Measurements from ENCODE around the gene TOM1L2. TPM values are rescaled to one million over a fixed set of nuclear protein-coding genes. Genes with fewer than 3 reads are reported as not detected.
"Not testable (repeated sequence)": the region's sequence is repeated elsewhere in the genome, so short reads cannot be mapped to it uniquely, and the experiment has no call there.

Gene TOM1L2
- total RNA-seq, 1 experiment from 2014 or later = 6.4 TPM

- H3K27ac ChIP-seq (ENCODE audit: low read length) = no peak overlapping the region
- no peaks in the 10 kb centered on the region for H3K4me1 ChIP-seq (ENCODE audit: low read length)
- no peaks in the 10 kb centered on the region for H3K36me3 ChIP-seq (ENCODE audit: insufficient read depth, low read length)
- no peaks in the 10 kb centered on the region for H3K9me2 ChIP-seq (replicated peaks; ENCODE audit: insufficient read depth, low read length)
- H3K4me2 ChIP-seq (ENCODE audit: low read depth, low read length, poor library complexity, severe bottlenecking) = no peak overlapping the region
- H3K9me3 ChIP-seq (ENCODE audit: low read length) = no peaks in the 10 kb centered on the region
- H3K27me3 ChIP-seq (ENCODE audit: low read length) = no peaks in the 10 kb centered on the region
- no peaks in the 10 kb centered on the region for H3K79me2 ChIP-seq (ENCODE audit: low read length)
- H2AFZ ChIP-seq (ENCODE audit: low read length) = no peak overlapping the region
- no peak overlapping the region for H3K4me3 ChIP-seq (ENCODE audit: low read length)
- peaks cover 5% of the 10 kb centered on the region; the same call in 1 of the 2 replicates for H4K20me1 ChIP-seq (ENCODE audit: insufficient read depth, low read depth, low read length)
- peak; percentile 86 for DNase-seq
- no peak overlapping the region for H3K9ac ChIP-seq (ENCODE audit: low read length)
These were observed 52.8 kb downstream of the TOM1L2 start for GRCh38 chr17:17919169-17920107.

GRCh38 chr17:17917394-17917793 lies 54.8 kb downstream of the TOM1L2 start:
- no peak overlapping the region for H3K4me2 ChIP-seq (ENCODE audit: low read depth, low read length, poor library complexity, severe bottlenecking)
- no peak for DNase-seq
- no peaks in the 10 kb centered on the region for H3K9me2 ChIP-seq (replicated peaks; ENCODE audit: insufficient read depth, low read length)
- H3K27ac ChIP-seq (ENCODE audit: low read length) = no peak overlapping the region
- H3K4me1 ChIP-seq (ENCODE audit: low read length) = peaks cover 6% of the 10 kb centered on the region
- H3K4me3 ChIP-seq (ENCODE audit: low read length) = no peak overlapping the region
- no peaks in the 10 kb centered on the region for H3K79me2 ChIP-seq (ENCODE audit: low read length)
- no peaks in the 10 kb centered on the region for H3K9me3 ChIP-seq (ENCODE audit: low read length)
- H3K27me3 ChIP-seq (ENCODE audit: low read length) = no peaks in the 10 kb centered on the region
- H3K9ac ChIP-seq (ENCODE audit: low read length) = no peak overlapping the region
- no peak overlapping the region for H2AFZ ChIP-seq (ENCODE audit: low read length)
- H3K36me3 ChIP-seq (ENCODE audit: insufficient read depth, low read length) = no peaks in the 10 kb centered on the region
- H4K20me1 ChIP-seq (ENCODE audit: insufficient read depth, low read depth, low read length) = peaks cover 3% of the 10 kb centered on the region; the same call in 1 of the 2 replicates

GRCh38 chr17:17915183-17915582 lies 57.0 kb downstream of the TOM1L2 start:
- no peaks in the 10 kb centered on the region for H3K9me2 ChIP-seq (replicated peaks; ENCODE audit: insufficient read depth, low read length)
- no peaks in the 10 kb centered on the region for H3K27me3 ChIP-seq (ENCODE audit: low read length)
- H3K9me3 ChIP-seq (ENCODE audit: low read length) = no peaks in the 10 kb centered on the region
- no peak overlapping the region for H3K9ac ChIP-seq (ENCODE audit: low read length)
- H4K20me1 ChIP-seq (ENCODE audit: insufficient read depth, low read depth, low read length) = no peaks in the 10 kb centered on the region
- no peak for DNase-seq
- H3K79me2 ChIP-seq (ENCODE audit: low read length) = no peaks in the 10 kb centered on the region
- no peak overlapping the region for H3K4me3 ChIP-seq (ENCODE audit: low read length)
- no peak overlapping the region for H3K4me2 ChIP-seq (ENCODE audit: low read depth, low read length, poor library complexity, severe bottlenecking)
- H3K4me1 ChIP-seq (ENCODE audit: low read length) = peaks cover 6% of the 10 kb centered on the region
- H3K27ac ChIP-seq (ENCODE audit: low read length) = no peak overlapping the region
- no peak overlapping the region for H2AFZ ChIP-seq (ENCODE audit: low read length)
- H3K36me3 ChIP-seq (ENCODE audit: insufficient read depth, low read length) = no peaks in the 10 kb centered on the region

- Histone ChIP-seq H3K9me2 (replicated peaks; ENCODE audit: insufficient read depth, low read length) (no peaks in the 10 kb centered on the region), H2AFZ (ENCODE audit: low read length) (no peak overlapping the region), H3K4me3 (ENCODE audit: low read length) (no peak overlapping the region), H3K27ac (ENCODE audit: low read length) (no peak overlapping the region), H3K4me2 (ENCODE audit: low read depth, low read length, poor library complexity, severe bottlenecking) (no peak overlapping the region), H3K9me3 (ENCODE audit: low read length) (no peaks in the 10 kb centered on the region), H3K27me3 (ENCODE audit: low read length) (no peaks in the 10 kb centered on the region), H3K36me3 (ENCODE audit: insufficient read depth, low read length) (no peaks in the 10 kb centered on the region), H3K9ac (ENCODE audit: low read length) (no peak overlapping the region), H4K20me1 (ENCODE audit: insufficient read depth, low read depth, low read length) (no peaks in the 10 kb centered on the region), H3K4me1 (ENCODE audit: low read length) (peaks cover 6% of the 10 kb centered on the region), H3K79me2 (ENCODE audit: low read length) (no peaks in the 10 kb centered on the region)
- no peak for DNase-seq
These were observed 58.4 kb downstream of the TOM1L2 start for GRCh38 chr17:17913695-17914332.

DNA sequence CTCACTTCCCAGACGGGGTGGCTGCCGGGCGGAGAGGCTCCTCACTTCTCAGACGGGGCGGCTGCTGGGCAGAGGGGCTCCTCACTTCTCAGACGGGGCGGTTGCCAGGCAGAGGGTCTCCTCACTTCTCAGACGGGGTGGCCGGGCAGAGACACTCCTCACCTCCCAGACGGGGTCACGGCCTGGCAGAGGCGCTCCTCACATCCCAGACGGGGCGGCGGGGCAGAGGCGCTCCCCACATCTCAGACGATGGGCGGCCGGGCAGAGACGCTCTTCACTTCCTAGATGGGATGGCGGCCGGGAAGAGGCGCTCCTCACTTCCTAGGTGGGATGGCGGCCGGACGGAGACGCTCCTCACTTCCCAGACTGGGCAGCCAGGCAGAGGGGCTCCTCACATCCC lies 59.9 kb downstream of the TOM1L2 start:
- not testable (repeated sequence) for H3K4me3 ChIP-seq (ENCODE audit: low read length); H3K79me2 ChIP-seq (ENCODE audit: low read length); H3K36me3 ChIP-seq (ENCODE audit: insufficient read depth, low read length); H3K9me2 ChIP-seq (replicated peaks; ENCODE audit: insufficient read depth, low read length); H3K4me1 ChIP-seq (ENCODE audit: low read length); H4K20me1 ChIP-seq (ENCODE audit: insufficient read depth, low read depth, low read length); H3K27ac ChIP-seq (ENCODE audit: low read length); H3K4me2 ChIP-seq (ENCODE audit: low read depth, low read length, poor library complexity, severe bottlenecking); H3K27me3 ChIP-seq (ENCODE audit: low read length); H3K9ac ChIP-seq (ENCODE audit: low read length); H2AFZ ChIP-seq (ENCODE audit: low read length); H3K9me3 ChIP-seq (ENCODE audit: low read length); DNase-seq

- H3K27me3 ChIP-seq (ENCODE audit: low read length) = no peaks in the 10 kb centered on the region
- H3K4me2 ChIP-seq (ENCODE audit: low read depth, low read length, poor library complexity, severe bottlenecking) = no peak overlapping the region
- no peaks in the 10 kb centered on the region for H3K9me3 ChIP-seq (ENCODE audit: low read length)
- H3K9me2 ChIP-seq (replicated peaks; ENCODE audit: insufficient read depth, low read length) = no peaks in the 10 kb centered on the region
- H3K9ac ChIP-seq (ENCODE audit: low read length) = no peak overlapping the region
- H4K20me1 ChIP-seq (ENCODE audit: insufficient read depth, low read depth, low read length) = no peaks in the 10 kb centered on the region
- no peak overlapping the region for H3K27ac ChIP-seq (ENCODE audit: low read length)
- no peak for DNase-seq
- no peak overlapping the region for H3K4me3 ChIP-seq (ENCODE audit: low read length)
- H2AFZ ChIP-seq (ENCODE audit: low read length) = no peak overlapping the region
- H3K36me3 ChIP-seq (ENCODE audit: insufficient read depth, low read length) = no peaks in the 10 kb centered on the region
- peaks cover 6% of the 10 kb centered on the region for H3K4me1 ChIP-seq (ENCODE audit: low read length)
- no peaks in the 10 kb centered on the region for H3K79me2 ChIP-seq (ENCODE audit: low read length)
These were observed 61.1 kb downstream of the TOM1L2 start for GRCh38 chr17:17911001-17911613.

DNA sequence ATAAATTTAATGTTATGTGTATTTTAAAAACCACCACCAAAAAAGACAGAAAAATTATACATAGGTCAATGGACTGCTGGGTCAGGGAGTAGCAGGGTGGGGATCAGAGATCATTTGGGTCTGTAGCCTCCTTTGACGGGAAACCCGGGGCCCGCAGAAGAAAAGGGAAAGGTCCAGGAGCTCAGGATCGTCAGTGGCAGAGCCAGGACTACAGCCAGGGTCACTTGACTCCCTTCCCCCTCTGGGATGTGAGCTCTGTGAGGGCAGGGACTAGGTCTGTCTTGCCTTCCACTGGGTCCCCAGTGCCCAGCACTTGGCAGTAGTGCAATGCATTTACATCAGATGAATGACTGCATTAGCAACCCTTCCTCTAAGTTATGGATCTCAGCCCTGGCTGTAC lies 62.1 kb downstream of the TOM1L2 start:
- H3K4me2 ChIP-seq (ENCODE audit: low read depth, low read length, poor library complexity, severe bottlenecking) = no peak overlapping the region
- H3K9me3 ChIP-seq (ENCODE audit: low read length) = no peaks in the 10 kb centered on the region
- H3K27ac ChIP-seq (ENCODE audit: low read length) = no peak overlapping the region
- H3K9me2 ChIP-seq (replicated peaks; ENCODE audit: insufficient read depth, low read length) = no peaks in the 10 kb centered on the region
- H2AFZ ChIP-seq (ENCODE audit: low read length) = no peak overlapping the region
- no peak for DNase-seq
- no peaks in the 10 kb centered on the region for H3K27me3 ChIP-seq (ENCODE audit: low read length)
- no peaks in the 10 kb centered on the region for H4K20me1 ChIP-seq (ENCODE audit: insufficient read depth, low read depth, low read length)
- no peaks in the 10 kb centered on the region for H3K79me2 ChIP-seq (ENCODE audit: low read length)
- no peaks in the 10 kb centered on the region for H3K36me3 ChIP-seq (ENCODE audit: insufficient read depth, low read length)
- peaks cover 6% of the 10 kb centered on the region for H3K4me1 ChIP-seq (ENCODE audit: low read length)
- H3K9ac ChIP-seq (ENCODE audit: low read length) = no peak overlapping the region
- no peak overlapping the region for H3K4me3 ChIP-seq (ENCODE audit: low read length)

DNA sequence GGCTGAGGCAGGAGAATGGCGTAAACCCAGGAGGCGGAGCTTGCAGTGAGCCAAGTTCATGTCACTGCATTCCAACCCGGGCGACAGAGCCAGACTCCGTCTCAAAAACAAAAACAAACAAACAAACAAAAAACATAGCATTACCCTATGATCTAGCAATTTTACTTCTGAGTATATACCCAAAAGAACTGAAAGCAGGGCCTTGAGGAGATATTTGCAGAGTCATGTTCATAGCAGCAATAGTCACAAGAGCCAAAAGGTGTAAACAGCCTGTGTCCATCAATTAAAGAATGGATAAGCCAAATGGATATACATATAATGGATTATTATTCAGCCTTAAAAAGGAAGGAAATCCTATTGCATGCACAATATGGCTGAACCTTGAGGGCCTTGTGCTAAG lies 63.1 kb downstream of the TOM1L2 start:
- Histone ChIP-seq H3K4me1 (ENCODE audit: low read length) (peaks cover 3% of the 10 kb centered on the region), H3K4me2 (ENCODE audit: low read depth, low read length, poor library complexity, severe bottlenecking) (no peak overlapping the region), H3K9ac (ENCODE audit: low read length) (no peak overlapping the region), H3K4me3 (ENCODE audit: low read length) (no peak overlapping the region), H3K9me2 (replicated peaks; ENCODE audit: insufficient read depth, low read length) (no peaks in the 10 kb centered on the region), H3K27me3 (ENCODE audit: low read length) (no peaks in the 10 kb centered on the region), H3K79me2 (ENCODE audit: low read length) (no peaks in the 10 kb centered on the region), H2AFZ (ENCODE audit: low read length) (no peak overlapping the region), H4K20me1 (ENCODE audit: insufficient read depth, low read depth, low read length) (no peaks in the 10 kb centered on the region), H3K9me3 (ENCODE audit: low read length) (no peaks in the 10 kb centered on the region), H3K36me3 (ENCODE audit: insufficient read depth, low read length) (no peaks in the 10 kb centered on the region), H3K27ac (ENCODE audit: low read length) (no peak overlapping the region)
- no peak for DNase-seq
